ENCODE measurements around the gene TAC1. TPM values are rescaled to one million over a fixed set of nuclear protein-coding genes. Genes with fewer than 3 reads are reported as not detected.

TAC1 gene
- 1.8 and 2.0 TPM in 2 replicates for total RNA-seq

GRCh38 chr7:97731736-97732564, at the start of gene TAC1:
TSS of gene TAC1 (plus strand) at chr7:97732086. CDS start at chr7:97732613, 527 bp downstream.
- H3K27ac Mint-ChIP-seq, result no peak within 1 kb of the TSS
- peaks cover 57% of the 10 kb centered on the region for H3K27me3 Mint-ChIP-seq (ENCODE audit: low read depth)
- intact Hi-C loops (cut with micrococcal nuclease), result loop anchor here (2.0 to 5.0 kb wide), 2 partner anchors 705 to 730 kb away; no protein-coding TSS in a partner anchor

GRCh38 chr7:97685952-97686351, 45.9 kb upstream of the TAC1 start:
- no peaks in the 10 kb centered on the region for H3K36me3 Mint-ChIP-seq (ENCODE audit: low read depth)
- no peaks in the 10 kb centered on the region for H3K9me3 Mint-ChIP-seq
- no peak overlapping the region for H3K27ac Mint-ChIP-seq
- no peaks in the 10 kb centered on the region for H3K27me3 Mint-ChIP-seq (ENCODE audit: low read depth)
- intact Hi-C loops (cut with micrococcal nuclease), result no loop called here
- no peaks in the 10 kb centered on the region for H3K4me1 Mint-ChIP-seq (ENCODE audit: low read depth)
- no peak for DNase-seq (ENCODE audit: low spot score)
- H3K4me3 Mint-ChIP-seq (ENCODE audit: low read depth), result no peak overlapping the region

More at GRCh38 chr7:97731736-97732564, at the start of gene TAC1:
- no peaks in the 10 kb centered on the region for H3K9me3 Mint-ChIP-seq
- no peak within 1 kb of the TSS for H3K4me3 Mint-ChIP-seq (ENCODE audit: low read depth)
- no peaks in the 10 kb centered on the region for H3K36me3 Mint-ChIP-seq (ENCODE audit: low read depth)
- H3K4me1 Mint-ChIP-seq (ENCODE audit: low read depth), result peaks cover 4% of the 10 kb centered on the region
- no peak for DNase-seq (ENCODE audit: low spot score)

GRCh38 chr7:97693586-97693985, 38.3 kb upstream of the TAC1 start:
- Mint-ChIP-seq H3K4me1 (ENCODE audit: low read depth) (no peaks in the 10 kb centered on the region), H3K27ac (no peak overlapping the region), H3K36me3 (ENCODE audit: low read depth) (no peaks in the 10 kb centered on the region), H3K9me3 (no peaks in the 10 kb centered on the region), H3K27me3 (ENCODE audit: low read depth) (no peaks in the 10 kb centered on the region), H3K4me3 (ENCODE audit: low read depth) (no peak overlapping the region)
- DNase-seq (ENCODE audit: low spot score), result no peak
- intact Hi-C loops (cut with micrococcal nuclease), result no loop called here

GRCh38 chr7:97694355-97694754, 37.5 kb upstream of the TAC1 start:
- H3K27ac Mint-ChIP-seq, result no peak overlapping the region
- H3K9me3 Mint-ChIP-seq, result no peaks in the 10 kb centered on the region
- no peaks in the 10 kb centered on the region for H3K27me3 Mint-ChIP-seq (ENCODE audit: low read depth)
- intact Hi-C loops (cut with micrococcal nuclease), result no loop called here
- no peaks in the 10 kb centered on the region for H3K4me1 Mint-ChIP-seq (ENCODE audit: low read depth)
- no peak for DNase-seq (ENCODE audit: low spot score)
- H3K36me3 Mint-ChIP-seq (ENCODE audit: low read depth), result no peaks in the 10 kb centered on the region
- no peak overlapping the region for H3K4me3 Mint-ChIP-seq (ENCODE audit: low read depth)

GRCh38 chr7:97697396-97697795, 34.5 kb upstream of the TAC1 start:
- H3K27me3 Mint-ChIP-seq (ENCODE audit: low read depth), result no peaks in the 10 kb centered on the region
- no peaks in the 10 kb centered on the region for H3K9me3 Mint-ChIP-seq
- intact Hi-C loops (cut with micrococcal nuclease), result no loop called here
- no peaks in the 10 kb centered on the region for H3K4me1 Mint-ChIP-seq (ENCODE audit: low read depth)
- no peaks in the 10 kb centered on the region for H3K36me3 Mint-ChIP-seq (ENCODE audit: low read depth)
- DNase-seq (ENCODE audit: low spot score), result no peak
- H3K4me3 Mint-ChIP-seq (ENCODE audit: low read depth), result no peak overlapping the region
- H3K27ac Mint-ChIP-seq, result no peak overlapping the region

GRCh38 chr7:97722386-97722785, 9.5 kb upstream of the TAC1 start:
- Mint-ChIP-seq H3K4me1 (ENCODE audit: low read depth) (no peaks in the 10 kb centered on the region), H3K9me3 (no peaks in the 10 kb centered on the region), H3K27me3 (ENCODE audit: low read depth) (no peaks in the 10 kb centered on the region), H3K4me3 (ENCODE audit: low read depth) (no peak overlapping the region), H3K27ac (no peak overlapping the region), H3K36me3 (ENCODE audit: low read depth) (no peaks in the 10 kb centered on the region)
- DNase-seq (ENCODE audit: low spot score), result no peak
- intact Hi-C loops (cut with micrococcal nuclease), result no loop called here

- no peaks in the 10 kb centered on the region for H3K9me3 Mint-ChIP-seq
- no peak overlapping the region for H3K4me3 Mint-ChIP-seq (ENCODE audit: low read depth)
- peaks cover 4% of the 10 kb centered on the region for H3K4me1 Mint-ChIP-seq (ENCODE audit: low read depth)
- intact Hi-C loops (cut with micrococcal nuclease), result loop anchor here (2.0 to 5.0 kb wide), 2 partner anchors 706 to 730 kb away; no protein-coding TSS in a partner anchor
- peaks cover 57% of the 10 kb centered on the region for H3K27me3 Mint-ChIP-seq (ENCODE audit: low read depth)
- H3K27ac Mint-ChIP-seq, result no peak overlapping the region
- no peak for DNase-seq (ENCODE audit: low spot score)
- H3K36me3 Mint-ChIP-seq (ENCODE audit: low read depth), result no peaks in the 10 kb centered on the region
Observed at GRCh38 chr7:97732565-97733275, 834 bp downstream of the TAC1 start.

GRCh38 chr7:97733276-97734161, 1.6 kb downstream of the TAC1 start:
- Mint-ChIP-seq H3K9me3 (no peaks in the 10 kb centered on the region), H3K36me3 (ENCODE audit: low read depth) (no peaks in the 10 kb centered on the region), H3K27me3 (ENCODE audit: low read depth) (peaks cover 56% of the 10 kb centered on the region), H3K4me3 (ENCODE audit: low read depth) (no peak overlapping the region), H3K4me1 (ENCODE audit: low read depth) (peaks cover 4% of the 10 kb centered on the region), H3K27ac (no peak overlapping the region)
- intact Hi-C loops (cut with micrococcal nuclease), result loop anchor here (2.0 to 5.0 kb wide), 2 partner anchors 707 to 731 kb away; no protein-coding TSS in a partner anchor
- DNase-seq (ENCODE audit: low spot score), result no peak

- no peaks in the 10 kb centered on the region for H3K36me3 Mint-ChIP-seq (ENCODE audit: low read depth)
- peaks cover 4% of the 10 kb centered on the region for H3K4me1 Mint-ChIP-seq (ENCODE audit: low read depth)
- H3K27me3 Mint-ChIP-seq (ENCODE audit: low read depth), result peaks cover 56% of the 10 kb centered on the region
- H3K27ac Mint-ChIP-seq, result no peak overlapping the region
- no peaks in the 10 kb centered on the region for H3K9me3 Mint-ChIP-seq
- no peak for DNase-seq (ENCODE audit: low spot score)
- no peak overlapping the region for H3K4me3 Mint-ChIP-seq (ENCODE audit: low read depth)
- intact Hi-C loops (cut with micrococcal nuclease), result loop anchor here (5.0 kb wide), 1 partner anchor 732 kb away; no protein-coding TSS in a partner anchor
Observed at GRCh38 chr7:97734255-97734654, 2.4 kb downstream of the TAC1 start.

GRCh38 chr7:97735075-97735474, 3.2 kb downstream of the TAC1 start:
- no peak for DNase-seq (ENCODE audit: low spot score)
- Mint-ChIP-seq H3K4me1 (ENCODE audit: low read depth) (peaks cover 4% of the 10 kb centered on the region), H3K36me3 (ENCODE audit: low read depth) (no peaks in the 10 kb centered on the region), H3K4me3 (ENCODE audit: low read depth) (no peak overlapping the region), H3K27ac (no peak overlapping the region), H3K27me3 (ENCODE audit: low read depth) (peaks cover 52% of the 10 kb centered on the region), H3K9me3 (no peaks in the 10 kb centered on the region)
- intact Hi-C loops (cut with micrococcal nuclease), result no loop called here

GRCh38 chr7:97748482-97748881, 16.6 kb downstream of the TAC1 start:
- intact Hi-C loops (cut with micrococcal nuclease), result no loop called here

GRCh38 chr7:97751566-97751965, 19.7 kb downstream of the TAC1 start:
- Mint-ChIP-seq H3K4me3 (ENCODE audit: low read depth) (no peak overlapping the region), H3K27ac (no peak overlapping the region), H3K36me3 (ENCODE audit: low read depth) (no peaks in the 10 kb centered on the region), H3K27me3 (ENCODE audit: low read depth) (no peaks in the 10 kb centered on the region), H3K9me3 (no peaks in the 10 kb centered on the region), H3K4me1 (ENCODE audit: low read depth) (no peaks in the 10 kb centered on the region)
- no peak for DNase-seq (ENCODE audit: low spot score)
- intact Hi-C loops (cut with micrococcal nuclease), result no loop called here

More at GRCh38 chr7:97748482-97748881, 16.6 kb downstream of the TAC1 start:
- Mint-ChIP-seq H3K4me3 (ENCODE audit: low read depth) (no peak overlapping the region), H3K27ac (no peak overlapping the region), H3K36me3 (ENCODE audit: low read depth) (no peaks in the 10 kb centered on the region), H3K27me3 (ENCODE audit: low read depth) (no peaks in the 10 kb centered on the region), H3K9me3 (no peaks in the 10 kb centered on the region), H3K4me1 (ENCODE audit: low read depth) (no peaks in the 10 kb centered on the region)
- no peak for DNase-seq (ENCODE audit: low spot score)

Data from activated T-helper 2 cell treated with anti-CD3 and anti-CD28 coated beads, Interferon-gamma antibody, Interleukin-2, Interleukin-4, amounts not matched to agents 10 μg/mL and 5 μg/mL and 100 μg/mL, durations not matched to agents 14 hours and 24 hours and 36 hours (primary cell).